CD4-positive, alpha-beta T cell treated with Interferon alpha-2 for 1 hour (primary cell): ENCODE results near the gene C3orf22.
A peak's percentile ranks its signal among the peaks of the same experiment; 100 is the strongest.
"Not testable (repeated sequence)": the region's sequence is repeated elsewhere in the genome, so short reads cannot be mapped to it uniquely, and the experiment has no call there.

Source experiments
- DNase-seq, 2 donors: peaks; one replicate each; pipeline ENCODE4 v3.0.0-alpha.2; 2020 to 2022

The C3orf22 gene

GRCh38 chr3:126542340-126543241 lies 16.1 kb downstream of the C3orf22 start:
- peak in 1 of 2 donors; percentile 0 for DNase-seq

- peak in 1 of 2 donors; percentile 0 for DNase-seq
Observed at GRCh38 chr3:126541628-126542339, 16.9 kb downstream of the C3orf22 start.

GRCh38 chr3:126540951-126541627 lies 17.6 kb downstream of the C3orf22 start:
- DNase-seq, result no peak

- peak in 1 of 2 donors; percentile 8 for DNase-seq
Observed at GRCh38 chr3:126540342-126540849, 18.3 kb downstream of the C3orf22 start.

GRCh38 chr3:126539558-126540250 lies 19.0 kb downstream of the C3orf22 start:
- peak in 1 of 2 donors; percentile 0 for DNase-seq

- no peak for DNase-seq
Observed at GRCh38 chr3:126538966-126539365, 19.8 kb downstream of the C3orf22 start.

- DNase-seq, result peak in 1 of 2 donors; percentile 1
Observed at GRCh38 chr3:126538316-126538715, 20.4 kb downstream of the C3orf22 start.

GRCh38 chr3:126537730-126538281 lies 20.9 kb downstream of the C3orf22 start:
- no peak for DNase-seq

GRCh38 chr3:126537116-126537729 lies 21.5 kb downstream of the C3orf22 start:
- no peak for DNase-seq

GRCh38 chr3:126536126-126536525 lies 22.6 kb downstream of the C3orf22 start:
- no peak for DNase-seq

GRCh38 chr3:126535636-126536035 lies 23.1 kb downstream of the C3orf22 start:
- no peak for DNase-seq

- DNase-seq, result not testable (repeated sequence)
Observed at GRCh38 chr3:126534716-126535115, 24.0 kb downstream of the C3orf22 start.

GRCh38 chr3:126533506-126533905 lies 25.2 kb downstream of the C3orf22 start:
- no peak for DNase-seq

- no peak for DNase-seq
Observed at GRCh38 chr3:126531051-126531330, 27.7 kb downstream of the C3orf22 start.

GRCh38 chr3:126530171-126531050 lies 28.3 kb downstream of the C3orf22 start:
- DNase-seq, result peak; percentile 5 to 39

GRCh38 chr3:126529585-126530170 lies 29.1 kb downstream of the C3orf22 start:
- no peak for DNase-seq

GRCh38 chr3:126528800-126529541 lies 29.8 kb downstream of the C3orf22 start:
- no peak for DNase-seq

- DNase-seq, result no peak
Observed at GRCh38 chr3:126528419-126528799, 30.3 kb downstream of the C3orf22 start.

- no peak for DNase-seq
Observed at GRCh38 chr3:126527455-126528211, 31.1 kb downstream of the C3orf22 start.
